HG03064 (cell line): ENCODE measurements around the gene MITF.

Source experiments
- ATAC-seq: cut with Tn5 transposase; IDR thresholded peaks from one replicate; pipeline ENCODE4 v1.9.1; 2021; ENCODE audit warnings: low read depth; ENCODE audit not compliant: unreplicated experiment

The MITF gene

GRCh38 chr3:69830147-69830546 lies 90.9 kb downstream of the MITF start:
- no peak for ATAC-seq

- ATAC-seq = no peak
Observed at GRCh38 chr3:69831737-69832136, 92.5 kb downstream of the MITF start.

- ATAC-seq = no peak
Observed at GRCh38 chr3:69833591-69833990, 94.3 kb downstream of the MITF start.

GRCh38 chr3:69838217-69838616 lies 99.0 kb downstream of the MITF start:
- ATAC-seq = no peak

- no peak for ATAC-seq
Observed at GRCh38 chr3:69838696-69839515, 99.6 kb downstream of the MITF start.

- ATAC-seq = no peak
Observed at GRCh38 chr3:69842351-69842750, 103.1 kb downstream of the MITF start.

GRCh38 chr3:69842789-69843188 lies 103.5 kb downstream of the MITF start:
- ATAC-seq = no peak

GRCh38 chr3:69844706-69845105 lies 105.4 kb downstream of the MITF start:
- no peak for ATAC-seq

GRCh38 chr3:69847303-69847702 lies 108.0 kb downstream of the MITF start:
- no peak for ATAC-seq

- no peak for ATAC-seq
Observed at GRCh38 chr3:69848113-69848512, 108.8 kb downstream of the MITF start.

GRCh38 chr3:69850849-69851248 lies 111.6 kb downstream of the MITF start:
- no peak for ATAC-seq

GRCh38 chr3:69853027-69853426 lies 113.8 kb downstream of the MITF start:
- no peak for ATAC-seq

GRCh38 chr3:69855436-69856162 lies 116.3 kb downstream of the MITF start:
- no peak for ATAC-seq

- ATAC-seq = no peak
Observed at GRCh38 chr3:69856965-69857705, 117.9 kb downstream of the MITF start.

GRCh38 chr3:69861556-69861955 lies 122.3 kb downstream of the MITF start:
- ATAC-seq = no peak

- no peak for ATAC-seq
Observed at GRCh38 chr3:69864141-69864540, 124.9 kb downstream of the MITF start.

GRCh38 chr3:69864766-69865165 lies 125.5 kb downstream of the MITF start:
- ATAC-seq = no peak

GRCh38 chr3:69865925-69866679 lies 126.8 kb downstream of the MITF start:
- no peak for ATAC-seq

GRCh38 chr3:69866988-69867720 lies 127.9 kb downstream of the MITF start:
- ATAC-seq = no peak

GRCh38 chr3:69867941-69868505 lies 128.8 kb downstream of the MITF start:
- no peak for ATAC-seq
